Heart left ventricle (tissue), 16 donors: ENCODE data around the gene SLIT3. TPM values are rescaled to one million over a fixed set of nuclear protein-coding genes. Genes with fewer than 3 reads are reported as not detected.

Experiments
- ATAC-seq, 4 donors: fragments of 200-7000 bp; cut with Tn5 transposase; one replicate each; pipeline ENCODE4 v1.9.1; 2020 to 2022; ENCODE audit warnings: moderate library complexity in 4 of 4, mild to moderate bottlenecking in 3 of 4, moderate number of reproducible peaks in 1 of 4
- DNase-seq, 5 donors: peaks; one replicate each; pipeline ENCODE4 v3.0.0-alpha.2; 2020
- H3K27ac ChIP-seq, 12 donors: fragments of 200-600 bp; sonication (generic) in 4 of 12; one replicate each; pipeline versions ENCODE4 v1.5.0 to v1.8.0; 2016 to 2022; ENCODE audit warnings: mild to moderate bottlenecking in 2 of 12
- H3K27me3 ChIP-seq, 9 donors: fragments of 200-600 bp; sonication (generic) in 2 of 9; one replicate each; pipeline versions ENCODE4 v1.5.1 to v1.8.0; 2016 to 2022; ENCODE audit warnings: mild to moderate bottlenecking in 3 of 9
- H3K36me3 ChIP-seq, 9 donors: fragments of 200-600 bp; sonication (generic) in 2 of 9; one replicate each; pipeline versions ENCODE4 v1.5.0 to v1.8.0; 2018 to 2022; ENCODE audit warnings: mild to moderate bottlenecking in 2 of 9
- H3K4me1 ChIP-seq, 12 donors: fragments of 200-600 bp; sonication (generic) in 4 of 12; one replicate each; pipeline versions ENCODE4 v1.5.0 to v1.8.0; 2016 to 2022; ENCODE audit warnings: mild to moderate bottlenecking in 3 of 12
- H3K4me3 ChIP-seq, 12 donors: fragments of 200-600 bp; sonication (generic) in 4 of 12; one replicate each; pipeline versions ENCODE4 v1.5.0 to v1.8.0; 2017 to 2022; ENCODE audit warnings: mild to moderate bottlenecking in 9 of 12, moderate library complexity in 4 of 12
- H3K9me3 ChIP-seq, 12 donors: fragments of 200-600 bp; sonication (generic) in 4 of 12; one replicate each; pipeline versions ENCODE4 v1.5.0 to v1.8.0; 2016 to 2022; ENCODE audit warnings: mild to moderate bottlenecking in 1 of 12
- POLR2A ChIP-seq, 2 donors: fragments of 450-650 bp; IDR thresholded peaks; one replicate each; pipeline ENCODE4 v1.6.1; 2017; ENCODE audit warnings: antibody characterized with exemption in 2 of 2, mild to moderate bottlenecking in 2 of 2, moderate library complexity in 2 of 2
- WGBS, 4 donors: extraction: QIAGEN DNeasy Blood & Tissue Kit in 2 of 4; methylation state at CpG; one replicate each; pipeline versions ENCODE4 v1.1.5 to v1.1.7; 2013 to 2018; 5-methylcytosine and 5-hydroxymethylcytosine counted together
- intact Hi-C, 10 donors: fragments of 100-400 bp; cut with DNase I; formaldehyde crosslinking; loops; one replicate each; pipeline versions ENCODE4 v1.11.1 to v1.14.2; 2022
- polyA plus RNA-seq, 2 donors: library from polyadenylated mRNA; stranded (reverse); fragments of 200-250 nt; gene quantifications; one replicate each; pipeline ENCODE4 v1.2.3, GENCODE V29; 2013
- total RNA-seq, 9 donors: library from RNA; depleted of rRNA in 2 of 9; stranded (reverse); fragments of >200 nt in 2 of 9; fragmentation: NEBNext Ultra II Directional in 3 of 9; extraction: Animal tissue kit (Norgen Biotek cat#: 25700) in 3 of 9; gene quantifications; one replicate each; pipeline versions ENCODE4 v1.1.0 to v1.2.4, GENCODE V29; 2016 to 2023
- TF ChIP-seq, protein P1 (sequence below), 12 donors: fragments of 200-600 bp; sonication (generic) in 4 of 12; IDR thresholded peaks; one replicate each; pipeline versions ENCODE4 v1.5.0 to v1.8.0; 2018 to 2022; ENCODE audit warnings: antibody characterized with exemption in 12 of 12, mild to moderate bottlenecking in 5 of 12
- donor health status: ischemic (EF 13 %, LVEDD 7.1; RV severe dilation, severe dysfunction).
- donor health status: healthy with polysubstance abuse.
- donor health status: DM: no; HTN: yes; CAD: no.
- donor health status: DM: no; HTN: no; CAD: no.
- donor health status: ischemic (EF 25% LVEDD 6.9; RV normal size, moderate dysfunction).
- donor health status: ischemic (EF 25% LVEDD 5.7; RV mildly dilated, moderate dysfunction).
- donor health status: healthy.
- donor health status: DM: yes; HTN: yes; CAD: no.
- donor health status: ischemic (EF 35%, LVEDD 5.7; RV mildly dilated, moderate dysfunction).
- donor health status: nonischemic (EF 11% LVEDD 7.7; RV severe dilation, severe dysfunction).
- donor health status: DM: yes; HTN: yes; CAD: no.
- donor health status: PGD.
- donor health status: ischemic (EF 29% LVEDD 5.4; RV normal size, mild dysfunction).
- donor health status: nonischemic (EF 23%, LVEDD 6.1; RV moderate dilation, normal function).

The SLIT3 gene
- total and polyA plus RNA-seq, 11 donors, result 2.3 to 40.3 (median 14.4) TPM

DNA sequence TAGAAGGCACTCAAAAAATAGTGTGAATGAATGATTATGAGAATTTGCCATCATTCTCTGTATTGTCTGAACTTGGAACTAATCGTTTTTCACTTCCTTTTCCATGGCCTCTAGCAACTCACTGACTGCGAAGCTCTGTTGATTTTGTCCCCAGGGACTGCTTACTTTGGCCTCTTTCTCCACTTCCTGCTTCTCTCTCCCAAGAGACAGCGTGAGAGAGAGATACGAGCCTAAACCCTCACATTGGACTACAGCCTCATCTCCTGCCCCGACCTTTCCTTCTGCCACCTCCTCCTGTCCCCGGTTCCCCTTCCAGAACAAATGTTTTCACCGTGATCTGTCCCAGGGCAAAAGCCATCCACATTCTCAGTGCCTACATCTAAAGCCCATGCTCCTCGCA is 421.0 kb downstream of the SLIT3 start:
- 41 to 51% (median 45%) methylated on average over 8 of the region's 8 CpGs for WGBS, 4 donors
- H3K27me3 ChIP-seq, result no peaks in the 10 kb centered on the region
- no peak overlapping the region for H3K4me3 ChIP-seq
- peak overlapping the region in 4 of 12 donors; percentile 13 to 45 (median 32) for H3K27ac ChIP-seq
- H3K4me1 ChIP-seq, result peaks cover 0 to 20% (median 3%) of the 10 kb centered on the region in 12 donors
- H3K9me3 ChIP-seq, result no peaks in the 10 kb centered on the region
- peak in 2 of 5 donors; percentile 35 to 39 for DNase-seq
- no peaks in the 10 kb centered on the region for H3K36me3 ChIP-seq
- TF ChIP-seq, protein P1, sequence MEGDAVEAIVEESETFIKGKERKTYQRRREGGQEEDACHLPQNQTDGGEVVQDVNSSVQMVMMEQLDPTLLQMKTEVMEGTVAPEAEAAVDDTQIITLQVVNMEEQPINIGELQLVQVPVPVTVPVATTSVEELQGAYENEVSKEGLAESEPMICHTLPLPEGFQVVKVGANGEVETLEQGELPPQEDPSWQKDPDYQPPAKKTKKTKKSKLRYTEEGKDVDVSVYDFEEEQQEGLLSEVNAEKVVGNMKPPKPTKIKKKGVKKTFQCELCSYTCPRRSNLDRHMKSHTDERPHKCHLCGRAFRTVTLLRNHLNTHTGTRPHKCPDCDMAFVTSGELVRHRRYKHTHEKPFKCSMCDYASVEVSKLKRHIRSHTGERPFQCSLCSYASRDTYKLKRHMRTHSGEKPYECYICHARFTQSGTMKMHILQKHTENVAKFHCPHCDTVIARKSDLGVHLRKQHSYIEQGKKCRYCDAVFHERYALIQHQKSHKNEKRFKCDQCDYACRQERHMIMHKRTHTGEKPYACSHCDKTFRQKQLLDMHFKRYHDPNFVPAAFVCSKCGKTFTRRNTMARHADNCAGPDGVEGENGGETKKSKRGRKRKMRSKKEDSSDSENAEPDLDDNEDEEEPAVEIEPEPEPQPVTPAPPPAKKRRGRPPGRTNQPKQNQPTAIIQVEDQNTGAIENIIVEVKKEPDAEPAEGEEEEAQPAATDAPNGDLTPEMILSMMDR (IDR thresholded peaks at IDR 0.05), result no peak
- no peak for TF ChIP-seq POLR2A (IDR thresholded peaks at IDR 0.05)
- intact Hi-C loops, result loop anchor here in 4 of 10 donors (5.0 to 10.0 kb wide), 5 partner anchors 125 to 175 kb away; no protein-coding TSS in a partner anchor
- ATAC-seq, result peak in 3 of 4 donors; percentile 53 to 70 (median 59)

DNA sequence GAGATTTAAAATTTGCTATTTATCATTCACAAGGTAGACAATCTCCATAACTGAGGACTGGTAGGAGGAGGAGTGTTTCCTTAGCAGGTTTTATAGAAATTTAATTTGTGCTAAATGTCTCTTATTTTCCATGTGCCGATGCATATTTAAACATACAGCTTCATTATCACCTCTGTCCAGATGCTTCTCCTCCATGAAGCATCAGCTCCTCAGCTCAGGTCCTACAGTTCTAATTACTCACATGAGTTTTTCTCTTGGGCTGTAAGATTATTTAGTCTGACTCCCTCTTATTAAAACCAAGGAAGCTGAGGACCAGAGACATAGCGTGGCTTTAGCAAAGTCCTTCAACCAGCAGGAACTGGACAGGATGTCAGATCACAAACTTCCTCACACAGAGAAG is 421.6 kb downstream of the SLIT3 start:
- no peaks in the 10 kb centered on the region for H3K27me3 ChIP-seq
- peak overlapping the region in 4 of 12 donors; percentile 13 to 45 (median 32) for H3K27ac ChIP-seq
- 81 to 84% (median 83%) methylated on average over 2 of the region's 2 CpGs for WGBS, 4 donors
- peaks cover 0 to 17% (median 2%) of the 10 kb centered on the region in 12 donors for H3K4me1 ChIP-seq
- H3K36me3 ChIP-seq, result no peaks in the 10 kb centered on the region
- no peak for ATAC-seq
- DNase-seq, result no peak
- intact Hi-C loops, result loop anchor here in 2 of 10 donors (5.0 to 10.0 kb wide), 3 partner anchors 127 to 175 kb away; no protein-coding TSS in a partner anchor
- TF ChIP-seq, protein P1 (IDR thresholded peaks at IDR 0.05), result no peak
- TF ChIP-seq POLR2A (IDR thresholded peaks at IDR 0.05), result no peak
- H3K4me3 ChIP-seq, result no peak overlapping the region
- no peaks in the 10 kb centered on the region for H3K9me3 ChIP-seq

DNA sequence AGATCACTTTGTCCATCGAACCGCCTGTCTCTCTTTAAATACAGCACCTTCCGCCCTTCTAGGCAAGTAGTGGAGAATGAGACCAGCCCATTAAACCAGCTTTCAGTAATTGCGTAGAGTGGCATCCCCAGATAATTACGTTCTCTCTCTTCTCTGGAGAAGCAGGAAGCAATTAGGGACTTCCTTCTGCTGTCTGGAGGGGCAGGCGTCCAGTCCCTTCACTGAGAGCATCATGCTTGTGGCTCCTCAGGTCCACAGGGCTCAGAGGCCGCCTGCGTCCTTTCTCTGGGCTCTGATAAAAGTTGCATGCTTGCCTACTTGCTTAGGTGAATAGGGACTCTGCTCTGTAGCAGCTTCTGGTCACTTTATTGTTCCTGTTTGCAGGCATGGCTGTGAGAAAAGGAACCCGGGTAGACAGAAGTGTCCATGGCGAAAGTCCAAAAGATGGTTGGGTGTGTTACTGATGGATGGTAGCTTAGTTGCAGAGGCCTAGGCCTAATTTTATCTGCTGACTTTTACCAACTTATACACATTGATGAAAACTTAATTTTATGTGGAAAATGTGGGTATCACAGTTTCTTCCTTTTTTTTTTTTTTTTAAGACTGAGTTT is 422.7 kb downstream of the SLIT3 start:
- TF ChIP-seq POLR2A (IDR thresholded peaks at IDR 0.05), result no peak
- TF ChIP-seq, protein P1 (IDR thresholded peaks at IDR 0.05), result no peak
- no peaks in the 10 kb centered on the region for H3K9me3 ChIP-seq
- no peaks in the 10 kb centered on the region for H3K36me3 ChIP-seq
- H3K4me1 ChIP-seq, result peaks cover 0 to 17% (median 2%) of the 10 kb centered on the region in 12 donors
- intact Hi-C loops, result loop anchor here in 2 of 10 donors (5.0 to 10.0 kb wide), 3 partner anchors 126 to 173 kb away; no protein-coding TSS in a partner anchor
- 64 to 79% (median 67%) methylated on average over 10 of the region's 10 CpGs for WGBS, 4 donors
- H3K27me3 ChIP-seq, result no peaks in the 10 kb centered on the region
- H3K27ac ChIP-seq, result no peak overlapping the region
- no peak for DNase-seq
- no peak overlapping the region for H3K4me3 ChIP-seq
- no peak for ATAC-seq

DNA sequence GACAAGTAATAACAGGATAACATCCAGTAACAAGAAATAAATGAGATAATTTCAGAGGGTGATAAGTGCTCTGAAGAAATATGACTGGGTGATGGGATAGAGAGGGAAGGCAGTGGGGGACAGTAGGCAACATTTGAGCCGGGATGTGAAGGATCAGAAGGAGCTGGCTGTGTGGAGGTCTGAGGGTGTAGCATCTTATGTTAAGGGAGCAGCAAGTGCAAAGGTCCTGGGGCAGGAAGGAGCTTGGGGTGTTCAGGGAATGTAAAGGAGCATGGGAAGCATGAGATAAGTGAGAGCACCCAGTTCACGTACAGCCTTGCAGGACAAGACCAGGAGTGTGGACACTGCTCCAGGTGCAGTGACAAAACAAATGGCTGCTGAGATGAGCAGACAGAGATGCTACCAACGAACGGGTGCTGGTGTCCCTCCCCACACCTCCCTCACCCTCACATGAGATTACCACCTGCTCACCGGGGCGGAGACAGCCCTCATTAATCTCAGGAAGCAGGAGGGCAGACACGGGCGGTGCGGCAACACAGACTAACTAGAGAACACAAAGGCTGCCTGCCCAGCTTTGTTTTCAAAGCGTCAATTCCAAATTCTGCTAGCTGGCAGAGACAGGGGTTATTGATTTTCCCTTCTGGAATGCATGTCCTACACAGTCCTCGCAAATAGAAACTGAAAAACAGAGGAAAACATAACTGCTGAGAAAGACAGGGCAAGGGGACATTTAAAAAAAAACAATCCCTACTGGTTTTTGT is 423.6 kb downstream of the SLIT3 start:
- H3K27ac ChIP-seq, result no peak overlapping the region
- WGBS, 4 donors, result 59 to 76% (median 62%) methylated on average over 11 of the region's 11 CpGs
- TF ChIP-seq POLR2A (IDR thresholded peaks at IDR 0.05), result no peak
- TF ChIP-seq, protein P1 (IDR thresholded peaks at IDR 0.05), result no peak
- H3K4me3 ChIP-seq, result no peak overlapping the region
- no peaks in the 10 kb centered on the region for H3K36me3 ChIP-seq
- H3K4me1 ChIP-seq, result peaks cover 0 to 17% (median 2%) of the 10 kb centered on the region in 12 donors
- H3K9me3 ChIP-seq, result no peaks in the 10 kb centered on the region
- H3K27me3 ChIP-seq, result no peaks in the 10 kb centered on the region
- ATAC-seq (no peak), DNase-seq (no peak)
- intact Hi-C loops, result loop anchor here in 2 of 10 donors (5.0 to 10.0 kb wide), 3 partner anchors 125 to 173 kb away; no protein-coding TSS in a partner anchor
